Measurements from ENCODE around the gene HIVEP3. TPM values are rescaled to one million over a fixed set of nuclear protein-coding genes. Genes with fewer than 3 reads are reported as not detected.

The HIVEP3 gene
- total RNA-seq, 4 donors from 2014 or later = 3.2 to 11.0 (median 4.2) TPM

- intact Hi-C loops (cut with DNase I) = no loop called here
- Histone ChIP-seq H3K36me3 (peaks cover 0 to 13% (median 0%) of the 10 kb centered on the region in 3 donors), H3K27me3 (no peaks in the 10 kb centered on the region), H3K4me1 (peaks cover 0 to 18% (median 0%) of the 10 kb centered on the region in 3 donors), H3K9me3 (no peaks in the 10 kb centered on the region), H3K27ac (no peak overlapping the region), H3K4me3 (no peak overlapping the region)
- 85 to 95% methylated on average over 8 to 9 of the region's 9 CpGs for WGBS, 2 donors
- no peak for TF ChIP-seq POLR2A (IDR thresholded peaks at IDR 0.05)
- TF ChIP-seq, protein P1, sequence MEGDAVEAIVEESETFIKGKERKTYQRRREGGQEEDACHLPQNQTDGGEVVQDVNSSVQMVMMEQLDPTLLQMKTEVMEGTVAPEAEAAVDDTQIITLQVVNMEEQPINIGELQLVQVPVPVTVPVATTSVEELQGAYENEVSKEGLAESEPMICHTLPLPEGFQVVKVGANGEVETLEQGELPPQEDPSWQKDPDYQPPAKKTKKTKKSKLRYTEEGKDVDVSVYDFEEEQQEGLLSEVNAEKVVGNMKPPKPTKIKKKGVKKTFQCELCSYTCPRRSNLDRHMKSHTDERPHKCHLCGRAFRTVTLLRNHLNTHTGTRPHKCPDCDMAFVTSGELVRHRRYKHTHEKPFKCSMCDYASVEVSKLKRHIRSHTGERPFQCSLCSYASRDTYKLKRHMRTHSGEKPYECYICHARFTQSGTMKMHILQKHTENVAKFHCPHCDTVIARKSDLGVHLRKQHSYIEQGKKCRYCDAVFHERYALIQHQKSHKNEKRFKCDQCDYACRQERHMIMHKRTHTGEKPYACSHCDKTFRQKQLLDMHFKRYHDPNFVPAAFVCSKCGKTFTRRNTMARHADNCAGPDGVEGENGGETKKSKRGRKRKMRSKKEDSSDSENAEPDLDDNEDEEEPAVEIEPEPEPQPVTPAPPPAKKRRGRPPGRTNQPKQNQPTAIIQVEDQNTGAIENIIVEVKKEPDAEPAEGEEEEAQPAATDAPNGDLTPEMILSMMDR (IDR thresholded peaks at IDR 0.05) = no peak
- no peak for DNase-seq
Observed at GRCh38 chr1:41538741-41539417, 379.8 kb downstream of the HIVEP3 start.

- Histone ChIP-seq H3K4me1 (peaks cover 0 to 18% (median 0%) of the 10 kb centered on the region in 3 donors), H3K4me3 (no peak overlapping the region), H3K36me3 (peaks cover 0 to 4% (median 0%) of the 10 kb centered on the region in 3 donors), H3K27me3 (no peaks in the 10 kb centered on the region), H3K9me3 (no peaks in the 10 kb centered on the region), H3K27ac (no peak overlapping the region)
- no peak for DNase-seq
- no peak for TF ChIP-seq POLR2A (IDR thresholded peaks at IDR 0.05)
- TF ChIP-seq, protein P1 (IDR thresholded peaks at IDR 0.05) = no peak
- intact Hi-C loops (cut with DNase I) = no loop called here
- 45 to 76% methylated on average over 10 of the region's 10 CpGs for WGBS, 2 donors
Observed at GRCh38 chr1:41537788-41538351, 380.9 kb downstream of the HIVEP3 start.

DNA sequence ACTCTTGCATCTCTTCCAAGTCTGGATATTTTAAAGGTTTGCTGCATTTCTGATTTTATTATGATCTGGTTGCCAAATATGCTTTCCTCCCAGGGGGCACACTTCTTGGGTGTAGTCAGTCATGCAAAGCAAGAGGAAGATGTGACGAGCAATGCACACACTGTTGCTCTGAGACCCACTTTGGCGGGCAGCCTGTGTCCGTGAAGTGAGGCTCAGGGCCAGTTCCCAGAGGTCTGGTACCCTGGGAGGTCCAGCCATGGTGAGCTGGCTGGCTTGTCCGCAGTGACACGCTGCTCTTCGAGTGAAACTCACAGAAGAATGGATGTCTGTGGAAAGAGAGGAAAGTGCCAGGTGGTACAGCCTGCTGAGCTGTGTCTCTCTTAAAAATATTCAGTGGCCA lies 381.5 kb downstream of the HIVEP3 start:
- no peak for DNase-seq

GRCh38 chr1:41536361-41536802 lies 382.3 kb downstream of the HIVEP3 start:
- no peaks in the 10 kb centered on the region for H3K9me3 ChIP-seq
- no peak overlapping the region for H3K4me3 ChIP-seq
- TF ChIP-seq, protein P1 (IDR thresholded peaks at IDR 0.05) = no peak
- no peak for TF ChIP-seq POLR2A (IDR thresholded peaks at IDR 0.05)
- no peaks in the 10 kb centered on the region for H3K36me3 ChIP-seq
- no peak for DNase-seq
- H3K27me3 ChIP-seq = no peaks in the 10 kb centered on the region
- H3K4me1 ChIP-seq = peaks cover 0 to 18% (median 0%) of the 10 kb centered on the region in 3 donors
- WGBS, 2 donors = 76 to 83% methylated on average over 4 of the region's 4 CpGs
- no peak overlapping the region for H3K27ac ChIP-seq
- intact Hi-C loops (cut with DNase I) = no loop called here

More for the DNA sequence above, 381.5 kb downstream of the HIVEP3 start:
- Histone ChIP-seq H3K4me3 (no peak overlapping the region), H3K27me3 (no peaks in the 10 kb centered on the region), H3K36me3 (no peaks in the 10 kb centered on the region), H3K9me3 (no peaks in the 10 kb centered on the region), H3K27ac (no peak overlapping the region), H3K4me1 (peaks cover 0 to 18% (median 0%) of the 10 kb centered on the region in 3 donors)
- TF ChIP-seq POLR2A (IDR thresholded peaks at IDR 0.05) = no peak
- 60 to 80% methylated on average over 1 to 6 of the region's 6 CpGs for WGBS, 2 donors
- intact Hi-C loops (cut with DNase I) = no loop called here

DNA sequence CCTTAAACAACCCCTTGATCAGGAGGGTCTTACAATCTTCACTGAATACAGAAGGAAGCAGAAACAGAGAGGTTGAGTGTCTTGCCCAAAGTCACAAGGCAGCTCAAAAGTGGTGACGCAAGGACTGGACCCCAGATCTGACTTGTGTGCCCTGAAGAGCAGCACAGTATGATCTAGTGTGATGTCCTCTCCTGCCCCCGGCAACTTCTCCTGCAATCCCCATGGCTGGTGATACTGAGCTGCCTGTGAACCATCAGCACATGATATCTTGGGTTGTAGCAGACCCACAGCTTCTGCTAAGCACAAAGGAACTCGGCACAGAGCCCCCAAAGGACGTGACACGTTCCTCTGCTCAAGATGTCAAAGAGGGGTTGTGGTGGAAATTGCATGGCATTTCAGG lies 383.0 kb downstream of the HIVEP3 start:
- Histone ChIP-seq H3K27me3 (no peaks in the 10 kb centered on the region), H3K27ac (no peak overlapping the region), H3K36me3 (no peaks in the 10 kb centered on the region), H3K9me3 (no peaks in the 10 kb centered on the region), H3K4me1 (peaks cover 0 to 18% (median 0%) of the 10 kb centered on the region in 3 donors), H3K4me3 (no peak overlapping the region)
- WGBS, 2 donors = 76 to 79% methylated on average over 2 to 4 of the region's 5 CpGs
- TF ChIP-seq, protein P1 (IDR thresholded peaks at IDR 0.05) = no peak
- no peak for TF ChIP-seq POLR2A (IDR thresholded peaks at IDR 0.05)
- intact Hi-C loops (cut with DNase I) = no loop called here
- no peak for DNase-seq

All from esophagus squamous epithelium (tissue), 5 donors.